GM21723 (cell line): ENCODE results near the gene PSMD5.

Experiments used
- ATAC-seq: cut with Tn5 transposase; IDR thresholded peaks from one replicate; pipeline ENCODE4 v1.9.1; 2021; ENCODE audit warnings: mild to moderate bottlenecking, moderate library complexity; ENCODE audit not compliant: unreplicated experiment

Gene PSMD5

GRCh38 chr9:120767451-120767850 lies 75.3 kb downstream of the PSMD5 start:
- ATAC-seq = no peak
